Measurements from ENCODE around the gene JADE3.
"Not testable (repeated sequence)": the region's sequence is repeated elsewhere in the genome, so short reads cannot be mapped to it uniquely, and the experiment has no call there.

Gene JADE3

GRCh38 chrX:46938589-46938988 is 26.4 kb downstream of the JADE3 start:
- no peak for DNase-seq

- DNase-seq, result no peak
These were observed 29.1 kb downstream of the JADE3 start for GRCh38 chrX:46941341-46941740.

- peak; percentile 19 for DNase-seq
These were observed 40.9 kb downstream of the JADE3 start for GRCh38 chrX:46953137-46953527.

DNA sequence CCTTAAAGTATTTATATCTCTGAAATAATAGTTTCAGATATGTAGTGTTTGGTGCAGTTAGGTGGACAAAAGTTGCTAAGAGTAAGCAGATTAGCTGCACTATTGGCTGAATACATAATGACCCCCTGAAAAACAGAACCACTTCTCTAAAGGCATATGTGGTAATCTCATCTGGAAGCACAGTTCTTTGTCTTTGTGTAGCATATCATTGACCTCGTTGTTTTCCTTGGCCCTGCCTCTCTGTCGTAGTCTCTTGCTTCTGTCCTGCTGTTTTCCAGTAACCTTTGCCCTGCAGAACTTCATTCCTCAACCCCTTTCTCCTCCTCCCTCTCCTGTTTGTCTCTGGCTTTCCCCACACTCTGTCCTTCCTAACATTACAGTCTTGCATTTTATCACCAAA is 41.4 kb downstream of the JADE3 start:
- no peak for DNase-seq

DNA sequence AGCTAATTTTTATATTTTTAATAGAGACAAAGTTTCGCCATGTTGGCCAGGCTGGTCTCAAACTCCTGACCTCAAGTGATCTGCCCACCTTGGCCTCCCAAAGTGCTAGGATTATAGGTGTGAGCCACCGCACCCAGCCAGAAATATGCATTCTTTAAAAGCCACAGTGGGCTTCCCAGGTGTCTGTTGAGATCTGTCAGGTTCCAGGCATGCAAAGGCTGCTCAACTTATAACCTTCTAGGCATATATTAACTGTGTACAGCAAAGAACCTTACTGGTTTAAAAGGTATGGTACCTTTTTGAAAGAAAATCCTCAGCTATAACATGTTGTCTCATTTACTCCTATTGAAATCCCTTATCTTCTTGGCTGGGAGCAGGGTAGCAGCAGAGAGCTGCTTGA is 42.5 kb downstream of the JADE3 start:
- no peak for DNase-seq

- not testable (repeated sequence) for DNase-seq
These were observed 44.4 kb downstream of the JADE3 start for GRCh38 chrX:46956589-46956988.

GRCh38 chrX:46957297-46957696 is 45.1 kb downstream of the JADE3 start:
- peak; percentile 32 for DNase-seq

- DNase-seq, result no peak
These were observed 46.9 kb downstream of the JADE3 start for GRCh38 chrX:46959101-46959500.

GRCh38 chrX:46959985-46960700 is 47.9 kb downstream of the JADE3 start:
- no peak for DNase-seq

GRCh38 chrX:46961097-46961496 is 48.9 kb downstream of the JADE3 start:
- no peak for DNase-seq

DNA sequence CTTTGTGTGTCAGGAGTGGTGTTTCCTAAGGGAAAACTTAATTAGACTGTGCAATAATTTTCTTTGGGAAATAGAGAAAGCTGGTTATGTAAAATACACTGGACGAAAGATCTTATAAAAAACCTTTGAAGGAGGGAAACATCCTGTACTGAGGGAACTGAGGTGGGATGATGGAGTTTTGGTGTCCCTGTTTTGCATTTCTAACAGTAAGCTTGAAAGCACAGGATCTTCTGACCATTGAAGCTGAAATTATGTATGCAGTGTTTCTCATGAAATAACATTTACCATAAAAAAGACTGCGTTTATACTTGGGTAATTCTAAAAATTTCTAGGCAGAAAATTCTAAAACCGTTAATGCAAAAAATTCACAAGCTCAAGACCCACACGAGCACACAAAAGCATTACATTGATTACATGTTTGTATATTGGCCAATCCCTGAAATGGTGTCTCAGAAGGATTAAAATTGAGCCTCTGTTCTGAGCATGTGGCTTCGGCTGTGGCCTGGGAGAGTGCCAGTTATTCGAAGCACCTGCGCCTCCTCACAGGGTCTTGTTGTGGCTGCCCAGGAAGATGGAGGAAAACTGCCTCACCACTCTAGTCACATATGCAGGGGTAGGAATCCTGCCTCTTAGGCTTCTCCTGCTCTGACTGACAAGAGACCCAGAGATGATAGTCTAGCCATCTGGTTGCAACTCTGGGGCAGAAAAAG is 49.5 kb downstream of the JADE3 start:
- DNase-seq, result no peak

DNA sequence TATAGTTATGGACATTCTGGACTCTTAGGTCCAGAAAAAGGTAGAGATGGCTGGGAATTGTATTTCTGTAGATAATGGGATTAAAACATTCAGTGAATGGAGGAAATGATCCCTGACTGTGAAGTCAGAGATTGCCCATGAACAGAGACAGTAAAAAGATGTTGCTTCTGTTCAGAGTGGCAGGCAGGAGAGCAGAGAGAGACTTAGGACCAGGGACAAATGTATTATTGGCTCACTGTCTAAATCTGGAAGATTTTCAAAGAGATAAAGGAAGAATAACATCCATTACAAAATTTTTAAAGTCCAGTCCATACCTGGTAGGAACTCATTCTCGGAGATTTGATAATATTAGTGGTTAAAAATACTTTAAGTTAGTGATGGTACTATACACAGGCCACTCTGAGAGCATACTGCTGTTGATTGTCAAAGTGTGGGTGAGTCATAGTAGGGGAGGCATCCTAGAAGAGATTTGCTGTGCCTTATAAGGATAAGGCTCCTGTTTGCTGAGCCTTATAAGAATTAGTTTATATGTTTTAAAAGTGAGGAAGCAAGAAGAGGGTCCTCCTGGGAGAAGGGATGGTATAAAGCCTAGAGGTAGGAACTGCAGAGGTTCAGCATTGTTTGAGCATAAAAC is 53.0 kb downstream of the JADE3 start:
- no peak for DNase-seq

DNA sequence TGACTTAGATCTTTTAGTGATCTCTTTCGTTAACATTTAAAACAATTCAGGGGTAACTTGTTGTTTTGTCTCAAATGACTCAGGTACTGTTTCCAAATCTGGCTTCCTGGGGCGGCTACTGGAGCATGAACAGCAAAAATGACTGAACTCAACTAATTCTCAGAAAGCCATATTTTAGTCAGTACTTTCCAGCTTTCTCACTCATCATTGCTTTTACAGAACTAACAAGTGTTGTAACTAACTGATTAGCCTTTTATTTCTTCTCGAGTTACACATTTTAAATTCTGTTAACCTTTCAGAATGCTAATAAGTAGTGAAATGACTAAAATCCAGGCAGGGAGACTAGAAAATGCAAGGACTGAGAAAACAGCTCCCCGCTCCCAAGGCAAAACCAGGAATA is 55.3 kb downstream of the JADE3 start:
- no peak for DNase-seq

GRCh38 chrX:46977046-46977445 is 64.8 kb downstream of the JADE3 start:
- not testable (repeated sequence) for DNase-seq

DNA sequence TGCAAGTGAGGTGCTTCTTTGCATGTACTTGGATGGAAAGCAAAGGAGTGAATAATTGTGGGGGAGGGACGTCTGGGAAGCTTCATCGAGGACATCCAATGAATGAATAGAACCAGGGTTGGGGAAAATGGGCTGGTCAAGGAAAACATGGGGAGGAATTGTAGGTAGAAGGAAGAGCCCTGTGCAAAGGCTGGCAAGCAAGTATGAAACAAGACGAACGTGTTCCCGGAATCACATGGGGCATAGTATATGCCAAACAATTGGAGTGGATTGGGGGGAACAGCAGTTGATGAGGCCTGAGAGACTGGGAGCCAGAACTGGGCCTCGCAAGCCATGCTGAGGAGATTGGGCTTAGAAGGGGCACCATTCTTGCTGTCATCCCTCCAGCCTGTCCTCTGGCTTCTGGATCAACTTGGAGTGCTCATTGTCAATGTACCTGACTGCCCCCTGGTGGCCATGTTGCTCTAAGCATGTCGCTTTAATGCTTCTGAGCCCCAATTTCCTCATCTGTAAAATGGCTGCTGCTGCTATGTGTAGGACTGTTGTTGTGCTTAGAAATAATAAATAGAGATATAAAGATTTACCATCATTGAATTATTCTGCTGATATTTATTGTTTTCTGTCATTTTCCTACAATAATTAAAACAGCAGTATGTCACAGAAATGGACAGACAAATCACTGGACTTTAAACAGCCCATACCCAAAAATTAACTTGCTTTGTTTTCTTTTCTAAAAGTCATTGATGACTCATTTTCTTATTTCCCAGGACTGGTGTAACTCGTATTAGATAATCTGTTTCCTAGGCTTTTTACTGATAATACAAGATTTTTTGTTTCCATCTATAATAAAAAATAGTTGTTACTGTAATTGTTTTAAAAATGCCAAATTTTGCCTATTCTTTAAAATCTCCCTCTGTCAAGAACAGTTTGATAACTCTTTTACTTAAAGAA is 66.4 kb downstream of the JADE3 start:
- peak; percentile 76 for DNase-seq

GRCh38 chrX:46984705-46985104 is 72.5 kb downstream of the JADE3 start:
- DNase-seq, result no peak

DNA sequence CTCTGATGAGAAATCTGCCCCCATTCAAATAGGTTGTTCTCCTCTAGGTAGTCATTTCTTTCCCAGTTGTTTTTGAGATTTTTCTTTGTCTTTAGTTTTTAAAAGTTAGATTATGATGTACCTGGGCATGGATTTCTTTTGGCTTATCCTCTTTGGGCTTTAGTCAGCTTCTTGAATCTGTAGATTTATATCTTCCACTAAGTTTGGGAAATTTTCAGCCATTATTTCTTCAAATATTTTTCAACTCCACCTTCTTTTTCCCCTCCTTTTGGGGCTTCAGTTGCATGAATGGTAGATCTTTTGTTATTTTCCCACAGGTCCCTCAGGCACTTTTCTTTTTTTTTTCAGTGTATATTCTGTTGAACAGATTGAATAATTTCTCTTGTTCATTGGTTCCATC is 77.3 kb downstream of the JADE3 start:
- no peak for DNase-seq

GRCh38 chrX:46991664-46992063 is 79.4 kb downstream of the JADE3 start:
- no peak for DNase-seq

GRCh38 chrX:46992070-46992469 is 79.8 kb downstream of the JADE3 start:
- no peak for DNase-seq

- DNase-seq, result no peak
These were observed 81.9 kb downstream of the JADE3 start for GRCh38 chrX:46994096-46994495.

- no peak for DNase-seq
These were observed 99.9 kb downstream of the JADE3 start for GRCh38 chrX:47012131-47012530.

DNA sequence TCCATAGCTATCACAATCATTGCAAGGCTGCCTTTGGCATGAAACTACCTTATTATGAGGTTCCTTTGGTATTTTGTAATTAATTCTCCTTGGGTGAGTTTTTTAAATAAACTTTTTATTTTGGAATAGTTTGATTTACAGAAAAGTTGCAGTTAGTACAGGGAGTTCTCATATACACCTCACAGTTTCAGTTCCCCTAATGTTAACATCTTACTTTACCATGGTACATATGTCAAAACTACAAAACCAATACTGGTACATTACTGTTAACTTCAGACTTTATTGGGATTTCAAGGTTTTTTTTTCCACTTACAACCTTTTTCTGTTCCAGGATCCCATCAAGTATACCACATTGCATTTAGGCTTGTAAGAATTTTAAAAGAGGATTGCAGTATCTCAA is 114.0 kb downstream of the JADE3 start:
- no peak for DNase-seq

- peak; percentile 77 for DNase-seq
These were observed 118.1 kb downstream of the JADE3 start for GRCh38 chrX:47030339-47030738.

Data from suppressor macrophage treated with lipopolysaccharide for 4 hours (primary cell).